VCaP (cell line): ENCODE measurements around the gene CYSRT1.

Experiments used
- H3K27ac ChIP-seq: fragments of 450-650 bp; 2 replicates; pipeline ENCODE4 v1.5.1; 2017
- CTCF ChIP-seq: fragments of 450-650 bp; conservative IDR thresholded peaks from 2 replicates; pipeline ENCODE4 v1.5.1; 2017; ENCODE audit warnings: mild to moderate bottlenecking, moderate library complexity

Gene CYSRT1

GRCh38 chr9:137266585-137267453, 41.8 kb downstream of the CYSRT1 start:
- no peak for TF ChIP-seq CTCF
- H3K27ac ChIP-seq, result peak overlapping the region; percentile 99

GRCh38 chr9:137267933-137268355, 43.0 kb downstream of the CYSRT1 start:
- peak overlapping the region; percentile 99 for H3K27ac ChIP-seq
- TF ChIP-seq CTCF, result no peak

- TF ChIP-seq CTCF, result no peak
- H3K27ac ChIP-seq, result peak overlapping the region; percentile 99
These were observed 43.7 kb downstream of the CYSRT1 start for GRCh38 chr9:137268538-137269201.

GRCh38 chr9:137269231-137269772, 44.3 kb downstream of the CYSRT1 start:
- H3K27ac ChIP-seq, result peak overlapping the region; percentile 99
- TF ChIP-seq CTCF, result no peak

GRCh38 chr9:137270929-137271695, 46.1 kb downstream of the CYSRT1 start:
- peak overlapping the region; percentile 99 for H3K27ac ChIP-seq
- no peak for TF ChIP-seq CTCF

- no peak for TF ChIP-seq CTCF
- peak overlapping the region; percentile 99 for H3K27ac ChIP-seq
These were observed 46.7 kb downstream of the CYSRT1 start for GRCh38 chr9:137271696-137272076.
